SK-N-SH (cell line): ENCODE measurements around the gene POGZ. TPM values are rescaled to one million over a fixed set of nuclear protein-coding genes. Genes with fewer than 3 reads are reported as not detected.

Experiments
- CTCF ChIA-PET: fragments of 300-600, 350-600 bp; formaldehyde crosslinking; extraction: SDS; loops from one replicate; lab custom pipeline; 2021; lab: Yijun Ruan, JAX
- POLR2A ChIA-PET: fragments of 350-600 bp; sonication (Branson Sonifier 250); formaldehyde crosslinking; extraction: SDS; loops from one replicate; lab custom pipeline; 2020; ENCODE audit warnings: antibody characterized with exemption, inconsistent platforms; lab: Yijun Ruan, JAX
- DNase-seq: peaks from one replicate; pipeline ENCODE4 v3.0.0; 2012
- H2AFZ ChIP-seq: fragments of 200-600 bp; sonication (generic); 2 replicates; pipeline ENCODE4 v1.8.1; 2016; ENCODE audit warnings: antibody characterized with exemption, mild to moderate bottlenecking, low read depth
- H3F3A ChIP-seq: fragments of 200-600 bp; sonication (generic); replicated peaks from 2 replicates; pipeline ENCODE3; 2016; ENCODE audit warnings: antibody characterized with exemption, mild to moderate bottlenecking; ENCODE audit not compliant: insufficient read depth
- H3K27ac ChIP-seq, 2 experiments: fragments of 200-500 bp in 1 of 2; fragments of 200-600 bp in 1 of 2; sonication (Bioruptor generic) in 1 of 2; sonication (generic), shearing (Covaris generic) in 1 of 2; 2 replicates each; pipeline versions ENCODE4 v1.5.1 to v1.6.1; 2014 to 2016; ENCODE audit warnings: low read depth in 2 of 2, inconsistent platforms in 1 of 2, low read length in 1 of 2, mild to moderate bottlenecking in 1 of 2, mixed read lengths in 1 of 2
- H3K27me3 ChIP-seq: fragments of 200-600 bp; sonication (generic), shearing (Covaris generic); 2 replicates; pipeline ENCODE4 v1.6.1; 2016; ENCODE audit warnings: mixed run types; ENCODE audit not compliant: insufficient read depth
- H3K36me3 ChIP-seq, 2 experiments: fragments of 200-500 bp in 1 of 2; fragments of 200-600 bp in 1 of 2; sonication (Bioruptor generic) in 1 of 2; sonication (generic) in 1 of 2; replicated peaks in 1 of 2; 2 replicates each; pipeline versions ENCODE3 to v1.5.1; 2014 to 2016; ENCODE audit warnings: low read length in 1 of 2, mild to moderate bottlenecking in 1 of 2; ENCODE audit not compliant: insufficient read depth in 2 of 2, control insufficient read depth in 1 of 2
- H3K4me1 ChIP-seq, 2 experiments: fragments of 200-500 bp in 1 of 2; fragments of 200-600 bp in 1 of 2; sonication (Bioruptor generic) in 1 of 2; sonication (generic), shearing (Covaris generic) in 1 of 2; 2 replicates each; pipeline versions ENCODE4 v1.5.1 to v1.6.1; 2014 to 2016; ENCODE audit warnings: low read depth in 1 of 2, low read length in 1 of 2, mixed run types in 1 of 2; ENCODE audit not compliant: insufficient read depth in 2 of 2, control insufficient read depth in 1 of 2
- H3K4me2 ChIP-seq: fragments of 200-600 bp; sonication (generic), shearing (Covaris generic); 2 replicates; pipeline ENCODE4 v1.6.1; 2017; ENCODE audit warnings: mixed run types
- H3K4me3 ChIP-seq, 2 experiments: fragments of 200-500 bp in 1 of 2; fragments of 200-600 bp in 1 of 2; sonication (Bioruptor generic) in 1 of 2; sonication (generic), shearing (Covaris generic) in 1 of 2; 2 replicates each; pipeline versions ENCODE4 v1.5.1 to v1.8.1; 2014 to 2016; ENCODE audit warnings: low read depth in 2 of 2, inconsistent platforms in 1 of 2, low read length in 1 of 2, mild to moderate bottlenecking in 1 of 2, mixed read lengths in 1 of 2, moderate library complexity in 1 of 2
- H3K79me2 ChIP-seq: fragments of 200-600 bp; sonication (generic); 2 replicates; pipeline ENCODE4 v1.8.1; 2017; ENCODE audit warnings: mild to moderate bottlenecking; ENCODE audit not compliant: insufficient read depth
- H3K9ac ChIP-seq: fragments of 200-600 bp; sonication (generic); 2 replicates; pipeline ENCODE4 v1.6.1; 2017; ENCODE audit warnings: mixed run types
- H3K9me2 ChIP-seq: fragments of 200-600 bp; sonication (generic); 2 replicates; pipeline ENCODE4 v1.6.1; 2017; ENCODE audit warnings: mixed run types
- H3K9me3 ChIP-seq: fragments of 200-600 bp; sonication (generic); 2 replicates; pipeline ENCODE4 v1.6.1; 2017; ENCODE audit warnings: mixed run types, mild to moderate bottlenecking, moderate library complexity
- H4K20me1 ChIP-seq: fragments of 200-600 bp; sonication (generic); 2 replicates; pipeline ENCODE4 v1.6.1; 2017; ENCODE audit warnings: mild to moderate bottlenecking, mixed run types; ENCODE audit not compliant: insufficient read depth
- CHD2 ChIP-seq: fragments of 150-350 bp; IDR thresholded peaks from 2 replicates; pipeline ENCODE4 v1.6.1; 2018; ENCODE audit warnings: low read length; ENCODE audit not compliant: partially characterized antibody
- EZH2phosphoT487 ChIP-seq: fragments of 200-600 bp; sonication (generic); IDR thresholded peaks from 2 replicates; pipeline ENCODE4 v1.6.1; 2017; ENCODE audit warnings: low read depth, mixed run types, mild to moderate bottlenecking, antibody characterized with exemption, moderate library complexity, borderline replicate concordance
- JUND ChIP-seq: IDR thresholded peaks from 2 replicates; pipeline ENCODE4 v1.4.0; 2012
- NRF1 ChIP-seq: IDR thresholded peaks from 2 replicates; pipeline ENCODE4 v1.6.1; 2012; ENCODE audit warnings: low read depth, mild to moderate bottlenecking, low read length
- POLR2AphosphoS5 ChIP-seq: IDR thresholded peaks from 2 replicates; pipeline ENCODE4 v1.6.1; 2012; ENCODE audit warnings: low read depth, low read length
- RAD21 ChIP-seq: IDR thresholded peaks from 2 replicates; pipeline ENCODE4 v1.6.1; 2012; ENCODE audit warnings: mild to moderate bottlenecking, low read length
- RCOR1 ChIP-seq: fragments of 150-350 bp; IDR thresholded peaks from 2 replicates; pipeline ENCODE4 v1.6.1; 2017; ENCODE audit warnings: antibody characterized with exemption, low read length
- TAF1 ChIP-seq: IDR thresholded peaks from 2 replicates; pipeline ENCODE4 v1.6.1; 2012; ENCODE audit warnings: low read depth, mild to moderate bottlenecking, low read length, moderate library complexity, borderline replicate concordance
- YY1 ChIP-seq: IDR thresholded peaks from 2 replicates; pipeline ENCODE4 v1.4.0; 2012; ENCODE audit warnings: low read depth, mild to moderate bottlenecking
- WGBS: methylation state at CpG from one replicate; pipeline ENCODE4 v1.1.6; 2017; ENCODE audit warnings: low lambda C conversion rate; 5-methylcytosine and 5-hydroxymethylcytosine counted together
- polyA plus RNA-seq, 3 experiments: library from polyadenylated mRNA; depleted of rRNA; stranded (reverse); fragments of >200 nt; gene quantifications; 2 replicates each; pipeline ENCODE4 v1.2.3, GENCODE V29; 2012
- TF ChIP-seq, protein P1 (sequence below): IDR thresholded peaks from 2 replicates; pipeline ENCODE4 v1.4.0; 2012; ENCODE audit warnings: low read depth
- TF ChIP-seq, protein P2 (sequence below): IDR thresholded peaks from 2 replicates; pipeline ENCODE4 v1.4.0; 2012; ENCODE audit warnings: low read depth, borderline replicate concordance
- TF ChIP-seq, protein P3 (sequence below): IDR thresholded peaks from 2 replicates; pipeline ENCODE4; 2012

The POGZ gene
- polyA plus RNA-seq, 1 of the 3 experiments (the other 2 are of a cell fraction) = 23.9 TPM

DNA sequence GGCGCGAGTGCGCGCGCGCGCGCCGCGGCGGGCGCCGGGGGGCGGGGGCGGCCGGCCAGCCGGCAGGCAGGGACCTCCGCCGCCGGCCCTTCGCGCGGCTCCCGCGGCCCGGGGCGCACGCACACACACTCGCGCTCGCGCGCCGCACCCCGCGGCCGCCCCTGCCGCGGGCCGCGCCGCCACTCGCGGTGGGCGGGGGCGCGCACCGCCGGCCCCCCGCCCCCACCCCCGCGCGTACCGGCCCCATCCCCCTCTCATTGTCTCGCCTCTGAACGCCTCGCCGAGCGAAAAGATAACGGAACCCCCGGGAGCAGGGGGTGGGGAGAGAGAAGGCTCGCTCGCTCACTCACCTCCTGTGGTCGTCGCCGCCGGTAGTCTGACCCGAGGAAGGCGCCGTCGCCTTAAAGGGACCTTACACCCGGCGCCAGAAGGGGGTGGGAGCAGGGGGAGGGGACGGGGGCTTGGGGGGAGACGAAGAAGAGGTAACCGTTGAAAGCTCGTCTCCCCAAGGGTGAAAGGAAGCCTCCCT is 428 bp downstream of the POGZ start:
- Histone ChIP-seq H3K9me2 (no peaks in the 10 kb centered on the region), H3K36me3 (peaks cover 5 to 12% of the 10 kb centered on the region in 2 experiments), H3K27ac (peak overlapping the region; percentile 80 to 98), H3K9ac (peak overlapping the region; percentile 81; the same call in 1 of the 2 replicates), H2AFZ (no peak overlapping the region), H4K20me1 (peaks cover 16% of the 10 kb centered on the region), H3K4me3 (peak overlapping the region in 1 of 2 experiments; percentile 71; a peak in 3 of 4 replicates), H3K4me2 (no peak overlapping the region), H3K79me2 (peaks cover 44% of the 10 kb centered on the region), H3K9me3 (no peaks in the 10 kb centered on the region), H3K27me3 (no peaks in the 10 kb centered on the region), H3F3A (peaks cover 23% of the 10 kb centered on the region), H3K4me1 (peaks cover 0 to 12% of the 10 kb centered on the region in 2 experiments; a peak in 3 of 4 replicates)
- WGBS = 0% methylated on average over 12 of the region's 77 CpGs
- ChIA-PET POLR2A (interaction anchor here (1.0 to 1.4 kb wide), 2 partner anchors 14 to 53 kb away, joined by 3 to 16 read pairs; partner anchors contain the start of gene CGN), CTCF (interaction anchor here (0.9 kb wide), 1 partner anchor 17 kb away, joined by 3 read pairs; no protein-coding TSS in a partner anchor)
- peak; percentile 40; the same call in 1 of the 2 replicates for TF ChIP-seq POLR2AphosphoS5
- no peak for TF ChIP-seq EZH2phosphoT487
- no peak for TF ChIP-seq RAD21
- no peak for TF ChIP-seq JUND
- DNase-seq = peak; percentile 86

DNA sequence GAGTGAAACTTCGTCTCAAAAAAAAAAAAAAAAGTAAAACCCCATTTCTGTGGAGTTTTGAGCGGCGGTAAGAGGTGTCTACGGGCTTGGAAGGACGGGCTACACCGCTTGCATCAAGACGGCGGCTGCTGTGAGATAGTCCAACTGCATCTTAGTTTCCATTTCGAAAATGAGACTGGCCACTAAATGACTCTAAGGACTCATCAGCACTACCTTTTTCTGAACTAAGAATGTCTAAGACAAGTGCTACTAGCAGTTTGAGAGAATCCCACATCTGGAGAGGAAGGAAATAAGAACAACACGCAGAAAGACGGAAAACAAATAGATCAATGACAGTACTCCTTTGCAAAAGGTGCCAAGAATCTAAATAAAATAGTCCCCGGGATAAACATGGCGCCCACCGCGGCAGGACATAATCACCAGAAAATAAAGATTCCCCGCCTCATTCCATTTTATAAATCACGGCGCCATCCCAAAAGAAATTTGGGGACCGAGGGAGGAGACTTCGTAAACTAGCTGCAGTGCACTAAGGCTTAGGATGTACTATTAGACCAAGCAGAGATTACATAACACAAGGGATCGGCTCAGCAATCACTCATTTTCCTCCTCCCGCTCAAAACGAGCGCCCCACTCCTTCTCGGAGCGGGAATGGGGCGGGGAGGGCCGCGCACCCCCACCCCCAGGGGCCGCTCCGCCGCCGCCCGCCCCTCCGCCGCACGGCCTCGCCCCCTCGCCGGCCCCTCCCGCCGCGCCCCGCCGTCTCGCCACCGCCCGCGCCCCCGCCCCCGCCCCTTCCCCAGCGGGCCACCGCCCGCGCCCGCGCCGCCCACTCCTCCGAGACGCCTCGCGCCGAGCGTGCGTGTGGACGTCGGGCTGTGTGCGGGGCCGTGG is 1.1 kb downstream of the POGZ start:
- whole genome bisulfite sequencing = 2% methylated on average over 25 of the region's 69 CpGs
- peaks cover 0 to 12% of the 10 kb centered on the region in 2 experiments; a peak in 3 of 4 replicates for H3K4me1 ChIP-seq
- CTCF ChIA-PET = interaction anchor here (1.0 kb wide), 1 partner anchor 387 kb away, joined by 3 read pairs; no protein-coding TSS in a partner anchor
- no peaks in the 10 kb centered on the region for H3K9me2 ChIP-seq
- H3K27ac ChIP-seq = peak overlapping the region; percentile 92 to 98
- H3K36me3 ChIP-seq = peaks cover 5 to 20% of the 10 kb centered on the region in 2 experiments
- peaks cover 16% of the 10 kb centered on the region for H4K20me1 ChIP-seq
- no peaks in the 10 kb centered on the region for H3K9me3 ChIP-seq
- H3F3A ChIP-seq = peaks cover 23% of the 10 kb centered on the region
- H3K79me2 ChIP-seq = peaks cover 51% of the 10 kb centered on the region
- H3K9ac ChIP-seq = peak overlapping the region; percentile 90
- H3K4me3 ChIP-seq = peak overlapping the region; percentile 71 to 85
- DNase-seq = peak; percentile 89
- H3K4me2 ChIP-seq = peak overlapping the region; percentile 83
- no peaks in the 10 kb centered on the region for H3K27me3 ChIP-seq
- TF ChIP-seq NRF1 (peak; percentile 40; the same call in 1 of the 2 replicates), YY1 (peak; percentile 90), RCOR1 (no peak), POLR2AphosphoS5 (peak; percentile 73), TAF1 (peak; percentile 76), CHD2 (peak; percentile 89)
- TF ChIP-seq, protein P1, sequence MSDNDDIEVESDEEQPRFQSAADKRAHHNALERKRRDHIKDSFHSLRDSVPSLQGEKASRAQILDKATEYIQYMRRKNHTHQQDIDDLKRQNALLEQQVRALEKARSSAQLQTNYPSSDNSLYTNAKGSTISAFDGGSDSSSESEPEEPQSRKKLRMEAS = no peak
- TF ChIP-seq, protein P2, sequence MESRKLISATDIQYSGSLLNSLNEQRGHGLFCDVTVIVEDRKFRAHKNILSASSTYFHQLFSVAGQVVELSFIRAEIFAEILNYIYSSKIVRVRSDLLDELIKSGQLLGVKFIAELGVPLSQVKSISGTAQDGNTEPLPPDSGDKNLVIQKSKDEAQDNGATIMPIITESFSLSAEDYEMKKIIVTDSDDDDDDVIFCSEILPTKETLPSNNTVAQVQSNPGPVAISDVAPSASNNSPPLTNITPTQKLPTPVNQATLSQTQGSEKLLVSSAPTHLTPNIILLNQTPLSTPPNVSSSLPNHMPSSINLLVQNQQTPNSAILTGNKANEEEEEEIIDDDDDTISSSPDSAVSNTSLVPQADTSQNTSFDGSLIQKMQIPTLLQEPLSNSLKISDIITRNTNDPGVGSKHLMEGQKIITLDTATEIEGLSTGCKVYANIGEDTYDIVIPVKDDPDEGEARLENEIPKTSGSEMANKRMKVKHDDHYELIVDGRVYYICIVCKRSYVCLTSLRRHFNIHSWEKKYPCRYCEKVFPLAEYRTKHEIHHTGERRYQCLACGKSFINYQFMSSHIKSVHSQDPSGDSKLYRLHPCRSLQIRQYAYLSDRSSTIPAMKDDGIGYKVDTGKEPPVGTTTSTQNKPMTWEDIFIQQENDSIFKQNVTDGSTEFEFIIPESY = no peak
- TF ChIP-seq, protein P3, sequence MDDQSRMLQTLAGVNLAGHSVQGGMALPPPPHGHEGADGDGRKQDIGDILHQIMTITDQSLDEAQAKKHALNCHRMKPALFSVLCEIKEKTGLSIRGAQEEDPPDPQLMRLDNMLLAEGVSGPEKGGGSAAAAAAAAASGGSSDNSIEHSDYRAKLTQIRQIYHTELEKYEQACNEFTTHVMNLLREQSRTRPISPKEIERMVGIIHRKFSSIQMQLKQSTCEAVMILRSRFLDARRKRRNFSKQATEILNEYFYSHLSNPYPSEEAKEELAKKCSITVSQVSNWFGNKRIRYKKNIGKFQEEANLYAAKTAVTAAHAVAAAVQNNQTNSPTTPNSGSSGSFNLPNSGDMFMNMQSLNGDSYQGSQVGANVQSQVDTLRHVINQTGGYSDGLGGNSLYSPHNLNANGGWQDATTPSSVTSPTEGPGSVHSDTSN = peak; percentile 62
- TF ChIP-seq, all 33 proteins: peak for 6
- H2AFZ ChIP-seq = peak overlapping the region; percentile 84
- POLR2A ChIA-PET = interaction anchor here (1.0 to 1.4 kb wide), 2 partner anchors 15 to 53 kb away, joined by 3 to 16 read pairs; partner anchors contain the start of gene CGN
